Endothelial cell of umbilical vein (primary cell): ENCODE measurements around the gene S100A1. TPM values are rescaled to one million over a fixed set of nuclear protein-coding genes. Genes with fewer than 3 reads are reported as not detected.
A peak's percentile ranks its signal among the peaks of the same experiment; 100 is the strongest.

Experiments used
- BruUV-seq: library from RNA; stranded (reverse); fragments of 400-500 nt; replicated peaks from 2 replicates; lab custom pipeline; 2021; lab: Mats Ljungman, UMichigan
- CTCF ChIA-PET: fragments of 300-600, 350-600 bp; sonication (Branson Sonifier 250); formaldehyde crosslinking; loops from one replicate; lab custom pipeline; 2021; ENCODE audit warnings: antibody characterized with exemption, inconsistent platforms; lab: Charles Lee
- POLR2A ChIA-PET: fragments of 300-600, 350-600 bp; sonication (Branson Sonifier 250); formaldehyde crosslinking; loops from one replicate; lab custom pipeline; 2021; ENCODE audit warnings: antibody characterized with exemption, inconsistent platforms; lab: Charles Lee
- DNase-seq: peaks from one replicate; pipeline ENCODE4 v3.0.0-alpha.2; 2011; ENCODE audit warnings: low read depth, low spot score
- FAIRE-seq: peaks from 2 replicates; lab custom pipeline; 2011; peaks lifted over from hg19 to GRCh38; lab: Jason Lieb, UNC
- H2AFZ ChIP-seq: 2 replicates; pipeline ENCODE4 v1.6.0; 2012; ENCODE audit warnings: low read depth, low read length, control low read depth, inconsistent platforms
- H3K27ac ChIP-seq: 2 replicates; pipeline ENCODE4 v1.5.1; 2011; ENCODE audit warnings: low read depth, mild to moderate bottlenecking, control low read depth, low read length, moderate library complexity; ENCODE audit not compliant: insufficient read depth
- H3K27me3 ChIP-seq, 2 experiments: 2 replicates each; pipeline versions ENCODE4 v1.6.0 to v1.6.1; 2011; ENCODE audit warnings: low read length in 2 of 2, mixed read lengths in 1 of 2; ENCODE audit not compliant: control insufficient read depth in 2 of 2, insufficient read depth in 2 of 2
- H3K36me3 ChIP-seq, 2 experiments: 2 replicates in 1 of 2; 3 replicates in 1 of 2; pipeline ENCODE4 v1.5.1; 2011; ENCODE audit warnings: low read length in 2 of 2, mild to moderate bottlenecking in 1 of 2, moderate library complexity in 1 of 2; ENCODE audit not compliant: control insufficient read depth in 2 of 2, insufficient read depth in 2 of 2; ENCODE audit errors: extremely low read depth in 1 of 2
- H3K4me1 ChIP-seq: 3 replicates; pipeline ENCODE4 v1.5.1; 2011; ENCODE audit warnings: mild to moderate bottlenecking, low read length; ENCODE audit not compliant: control insufficient read depth, insufficient read depth; ENCODE audit errors: extremely low read depth
- H3K4me2 ChIP-seq: 2 replicates; pipeline ENCODE4 v1.6.1; 2011; ENCODE audit warnings: low read length, control low read depth, mixed read lengths; ENCODE audit not compliant: insufficient read depth
- H3K4me3 ChIP-seq, 3 experiments: fragments of 200-600 bp in 1 of 3; sonication (generic), shearing (Covaris generic) in 1 of 3; replicated peaks in 1 of 3; 2 replicates each; pipeline ENCODE4 v1.5.1; 2011 to 2016; ENCODE audit warnings: control low read depth in 3 of 3, low read length in 3 of 3, mild to moderate bottlenecking in 2 of 3, inconsistent platforms in 1 of 3, low read depth in 1 of 3, moderate library complexity in 1 of 3; ENCODE audit not compliant: insufficient read depth in 1 of 3
- H3K79me2 ChIP-seq: 2 replicates; pipeline ENCODE4 v1.6.0; 2012; ENCODE audit warnings: low read length, inconsistent platforms; ENCODE audit not compliant: control insufficient read depth, insufficient read depth
- H3K9ac ChIP-seq: replicated peaks from 2 replicates; pipeline ENCODE3; 2011; ENCODE audit warnings: low read length, control low read depth; ENCODE audit not compliant: insufficient read depth; ENCODE audit errors: extremely low read depth
- H3K9me1 ChIP-seq: replicated peaks from 3 replicates; pipeline ENCODE4 v1.6.0; 2011; ENCODE audit warnings: mild to moderate bottlenecking, low read length; ENCODE audit not compliant: control insufficient read depth, insufficient read depth; ENCODE audit errors: extremely low read depth
- H3K9me3 ChIP-seq: replicated peaks from 2 replicates; pipeline ENCODE4 v1.5.1; 2012; ENCODE audit warnings: low read length, inconsistent platforms; ENCODE audit not compliant: control insufficient read depth, insufficient read depth
- H4K20me1 ChIP-seq: replicated peaks from 2 replicates; pipeline ENCODE3; 2011; ENCODE audit warnings: mild to moderate bottlenecking, low read length; ENCODE audit not compliant: control insufficient read depth, insufficient read depth; ENCODE audit errors: extremely low read depth
- EZH2 ChIP-seq: IDR thresholded peaks from 2 replicates; pipeline ENCODE4 v1.6.1; 2012; ENCODE audit warnings: borderline replicate concordance, low read depth, mild to moderate bottlenecking, moderate library complexity, low read length, inconsistent platforms; ENCODE audit not compliant: severe bottlenecking
- JUN ChIP-seq: IDR thresholded peaks from 2 replicates; pipeline ENCODE4 v1.6.1; 2011; ENCODE audit warnings: borderline replicate concordance, low read depth; ENCODE audit not compliant: insufficient read length, insufficient read depth
- MYC ChIP-seq: IDR thresholded peaks from one replicate; pipeline ENCODE4 v1.6.1; 2011; ENCODE audit warnings: mild to moderate bottlenecking, low read depth, low read length
- POLR2A ChIP-seq: IDR thresholded peaks from 2 replicates; pipeline ENCODE4 v1.6.1; 2012; ENCODE audit warnings: low read depth, mild to moderate bottlenecking, control low read depth, low read length
- POLR2AphosphoS5 ChIP-seq: IDR thresholded peaks from 2 replicates; pipeline ENCODE4 v1.6.1; 2012; ENCODE audit warnings: low read depth, mild to moderate bottlenecking, control low read depth, low read length, moderate library complexity; ENCODE audit not compliant: insufficient read depth
- dilution Hi-C: fragments of 300-500 bp; cut with MboI; formaldehyde crosslinking; loops from one replicate; pipeline ENCODE4 v1.15.0; 2019; ENCODE audit warnings: low sequenced_read_pairs; ENCODE audit not compliant: extremely low pct_ligation_motif_present
- intact Hi-C: fragments of 100-400 bp; cut with micrococcal nuclease; formaldehyde crosslinking; loops from one replicate; pipeline ENCODE4 v1.10.0; 2022
- polyA plus RNA-seq, 4 experiments: library from polyadenylated mRNA; depleted of rRNA in 3 of 4; stranded (reverse) in 3 of 4; unstranded in 1 of 4; fragments of >200 nt; gene quantifications; 2 replicates each; pipeline versions ENCODE4 v1.2.1 to v1.2.3, GENCODE V29; 2011 to 2012; ENCODE audit warnings: missing spikeins in 1 of 4
- total RNA-seq: library from RNA; stranded (reverse); gene quantifications from 2 replicates; pipeline ENCODE4 v1.2.3, GENCODE V29; 2021
- TF ChIP-seq, protein P1 (sequence below): IDR thresholded peaks from 2 replicates; pipeline ENCODE4 v1.6.1; 2011; ENCODE audit not compliant: insufficient read depth, insufficient read length

Gene S100A1
- total and polyA plus RNA-seq, 2 donors (not counting 3 experiments of a cell fraction or from before 2014, with no cell fraction given): not detected

DNA sequence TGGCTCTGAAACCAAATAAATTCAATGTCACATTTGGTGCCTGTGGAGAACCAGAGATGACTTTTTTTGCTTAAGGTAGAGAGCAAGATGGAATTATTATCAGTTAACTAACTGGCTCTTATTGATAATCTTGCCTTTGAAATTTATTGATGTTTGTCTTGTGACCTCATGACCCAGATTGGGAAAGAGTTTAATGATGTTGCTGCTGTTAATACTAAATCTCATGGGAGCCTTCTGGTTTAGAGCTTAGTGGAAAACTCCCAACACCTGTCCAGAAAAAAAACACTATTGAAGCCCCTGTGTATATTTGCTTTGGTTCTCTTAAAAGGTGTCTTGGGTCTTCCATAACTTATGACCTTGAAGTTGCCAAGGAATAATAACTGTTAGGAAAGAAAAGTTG lies 15.6 kb downstream of the S100A1 start:
- H2AFZ ChIP-seq: no peak overlapping the region
- dilution Hi-C loops (no loop called here), intact Hi-C loops (no loop called here)
- H3K4me1 ChIP-seq: no peaks in the 10 kb centered on the region
- no peaks in the 10 kb centered on the region for H3K9me3 ChIP-seq
- CTCF ChIA-PET: interaction anchor here (1.4 to 2.3 kb wide), 4 partner anchors 8 to 133 kb away, joined by 3 to 11 read pairs (median 6); no protein-coding TSS in a partner anchor
- POLR2A ChIA-PET: interaction anchor here (0.7 to 2.1 kb wide), 2 partner anchors 10 to 14 kb away, joined by 3 to 12 read pairs; partner anchors contain the start of gene CHTOP
- no peak for FAIRE-seq
- no TSS peak for BruUV-seq
- DNase-seq: no peak
- peaks cover 41 to 42% of the 10 kb centered on the region in 2 experiments for H3K36me3 ChIP-seq
- no peaks in the 10 kb centered on the region for H3K9me1 ChIP-seq
- H3K27me3 ChIP-seq: no peaks in the 10 kb centered on the region
- H3K4me2 ChIP-seq: no peak overlapping the region
- peaks cover 19% of the 10 kb centered on the region for H3K79me2 ChIP-seq
- no peak overlapping the region for H3K9ac ChIP-seq
- H3K4me3 ChIP-seq: no peak overlapping the region
- H4K20me1 ChIP-seq: peaks cover 2% of the 10 kb centered on the region
- no peak for TF ChIP-seq JUN
- H3K27ac ChIP-seq: no peak overlapping the region

GRCh38 chr1:153646672-153647345 lies 18.6 kb downstream of the S100A1 start:
- no peak for FAIRE-seq
- ChIA-PET POLR2A (interaction anchor here (0.7 kb wide), 1 partner anchor 75 kb away, joined by 3 read pairs; no protein-coding TSS in a partner anchor), CTCF (interaction anchor here (0.9 kb wide), 1 partner anchor 13 kb away, joined by 3 read pairs; the partner anchor contains the start of gene CHTOP)
- no peak for DNase-seq
- no peak overlapping the region for H3K27ac ChIP-seq
- no peaks in the 10 kb centered on the region for H4K20me1 ChIP-seq
- no peaks in the 10 kb centered on the region for H3K9me1 ChIP-seq
- no peak overlapping the region for H3K4me3 ChIP-seq
- H2AFZ ChIP-seq: no peak overlapping the region
- peaks cover 5% of the 10 kb centered on the region for H3K79me2 ChIP-seq
- no peaks in the 10 kb centered on the region for H3K9me3 ChIP-seq
- BruUV-seq: no TSS peak
- TF ChIP-seq EZH2 (no peak), POLR2A (no peak), POLR2AphosphoS5 (peak; percentile 15), JUN (no peak), MYC (no peak)
- TF ChIP-seq, protein P1, sequence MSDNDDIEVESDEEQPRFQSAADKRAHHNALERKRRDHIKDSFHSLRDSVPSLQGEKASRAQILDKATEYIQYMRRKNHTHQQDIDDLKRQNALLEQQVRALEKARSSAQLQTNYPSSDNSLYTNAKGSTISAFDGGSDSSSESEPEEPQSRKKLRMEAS: no peak
- no peaks in the 10 kb centered on the region for H3K27me3 ChIP-seq
- no peak overlapping the region for H3K4me2 ChIP-seq
- H3K36me3 ChIP-seq: peaks cover 30 to 31% of the 10 kb centered on the region in 2 experiments
- no peak overlapping the region for H3K9ac ChIP-seq
- intact Hi-C loops (no loop called here), dilution Hi-C loops (no loop called here)
- H3K4me1 ChIP-seq: no peaks in the 10 kb centered on the region
